Gastroesophageal sphincter (tissue), 3 donors: Measurements from ENCODE around the gene TSHZ2.

ENCODE experiments used
- CTCF ChIP-seq, 4 experiments: fragments of 200-600 bp in 2 of 4; fragments of 450-650 bp in 2 of 4; sonication (generic) in 1 of 4; IDR thresholded peaks; one replicate each; pipeline ENCODE4 v1.5.1; 2017 to 2019; ENCODE audit warnings: antibody characterized with exemption in 4 of 4, mild to moderate bottlenecking in 2 of 4, moderate library complexity in 2 of 4
- EP300 ChIP-seq: sonication (generic); formaldehyde crosslinking; IDR thresholded peaks from one replicate; pipeline ENCODE4 v1.6.1; 2017; ENCODE audit warnings: antibody characterized with exemption, mild to moderate bottlenecking
- POLR2A ChIP-seq, 2 donors: fragments of 450-650 bp; IDR thresholded peaks; one replicate each; pipeline ENCODE4 v1.6.1; 2017; ENCODE audit warnings: antibody characterized with exemption in 2 of 2, mild to moderate bottlenecking in 2 of 2, moderate library complexity in 1 of 2

GRCh38 chr20:53011640-53012039 lies 39.5 kb downstream of the TSHZ2 start:
- TF ChIP-seq EP300 (no peak), POLR2A (IDR thresholded peaks at IDR 0.05) (no peak), CTCF (IDR thresholded peaks at IDR 0.05) (no peak)
